Left renal pelvis (tissue), 4 donors: ENCODE data around the gene HTR6. TPM values are rescaled to one million over a fixed set of nuclear protein-coding genes. Genes with fewer than 3 reads are reported as not detected.
"Not testable (repeated sequence)": the region's sequence is repeated elsewhere in the genome, so short reads cannot be mapped to it uniquely, and the experiment has no call there.

Experiments
- DNase-seq, 4 donors: peaks; one replicate each; pipeline ENCODE4 v3.0.0-alpha.2; 2013; ENCODE audit warnings: low read depth in 4 of 4, low spot score in 3 of 4
- polyA plus RNA-seq, 4 donors: library from polyadenylated mRNA; unstranded; fragments of 120-200 nt; gene quantifications; one replicate each; pipeline ENCODE4 v1.2.1, GENCODE V29; 2013; ENCODE audit not compliant: insufficient read length in 4 of 4

Gene HTR6
- 1 to 10 TPM in 3 of 4 donors, not detected in 1; 1.4 to 2.0 (median 1.6) TPM for polyA plus RNA-seq

DNA sequence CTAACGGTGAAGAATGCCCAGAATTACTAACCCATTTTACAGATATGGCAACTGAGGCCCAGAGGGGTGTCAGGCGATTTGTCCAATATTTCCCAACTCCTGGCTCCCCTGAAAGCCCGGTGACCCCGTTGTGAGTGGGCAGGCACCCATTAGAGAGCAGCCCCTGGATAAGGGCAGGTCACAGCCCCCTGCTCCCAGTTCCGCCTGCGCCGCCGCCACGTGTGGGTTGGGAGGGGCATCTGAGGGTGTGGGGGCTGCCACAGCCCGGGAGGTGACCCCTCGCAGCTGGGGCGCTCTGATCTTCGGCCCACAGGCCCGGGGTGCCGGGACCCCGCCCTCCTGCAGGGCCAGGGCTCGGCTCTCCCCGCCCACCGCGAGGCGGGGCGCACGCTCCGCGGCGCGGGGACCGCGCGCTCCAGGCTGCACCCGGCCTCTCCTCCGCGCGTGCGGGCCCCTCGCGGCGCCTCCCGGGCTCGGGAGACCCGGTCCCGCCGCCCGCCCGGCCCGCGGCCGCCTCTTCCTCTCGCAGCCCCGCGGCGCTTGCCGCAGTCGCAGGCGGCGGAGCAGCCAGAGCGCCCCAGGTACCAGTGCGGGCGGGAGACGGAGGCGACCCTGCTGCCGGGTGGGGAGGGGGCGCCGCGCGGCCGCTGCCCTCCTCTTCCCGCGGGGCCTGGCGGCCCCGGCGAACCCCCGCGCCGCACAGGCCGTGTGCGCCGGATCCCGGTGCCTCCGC is at the start of gene HTR6:
HTR6 (plus strand) TSS at position 423 of the 733 bp plus-strand sequence. CDS start 879 bp downstream, outside the sequence.
- no peak for DNase-seq

DNA sequence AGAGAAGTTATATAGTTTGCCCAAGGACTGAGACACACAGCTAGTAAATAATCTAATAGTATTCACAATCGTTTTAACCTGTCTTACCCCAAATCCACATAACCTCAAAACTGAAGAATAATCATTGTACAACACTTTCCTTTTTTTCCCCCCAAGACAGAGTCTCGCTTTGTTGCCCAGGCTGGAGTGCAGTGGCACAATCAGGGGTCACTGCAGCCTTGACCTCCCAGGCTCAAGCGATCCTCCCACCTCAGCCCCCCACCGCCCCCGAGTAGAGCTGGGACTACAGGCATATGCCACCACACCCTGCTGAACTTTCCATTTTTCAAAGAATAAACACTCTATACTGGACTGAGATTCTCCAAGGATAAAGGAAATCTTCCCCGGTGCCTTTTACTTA is 49.2 kb upstream of the HTR6 start:
- DNase-seq = no peak

- DNase-seq = no peak
These were observed 48.2 kb upstream of the HTR6 start for GRCh38 chr1:19616489-19616888.

- DNase-seq = no peak
These were observed 47.3 kb upstream of the HTR6 start for GRCh38 chr1:19617376-19617775.

GRCh38 chr1:19618428-19618827 is 46.2 kb upstream of the HTR6 start:
- no peak for DNase-seq

DNA sequence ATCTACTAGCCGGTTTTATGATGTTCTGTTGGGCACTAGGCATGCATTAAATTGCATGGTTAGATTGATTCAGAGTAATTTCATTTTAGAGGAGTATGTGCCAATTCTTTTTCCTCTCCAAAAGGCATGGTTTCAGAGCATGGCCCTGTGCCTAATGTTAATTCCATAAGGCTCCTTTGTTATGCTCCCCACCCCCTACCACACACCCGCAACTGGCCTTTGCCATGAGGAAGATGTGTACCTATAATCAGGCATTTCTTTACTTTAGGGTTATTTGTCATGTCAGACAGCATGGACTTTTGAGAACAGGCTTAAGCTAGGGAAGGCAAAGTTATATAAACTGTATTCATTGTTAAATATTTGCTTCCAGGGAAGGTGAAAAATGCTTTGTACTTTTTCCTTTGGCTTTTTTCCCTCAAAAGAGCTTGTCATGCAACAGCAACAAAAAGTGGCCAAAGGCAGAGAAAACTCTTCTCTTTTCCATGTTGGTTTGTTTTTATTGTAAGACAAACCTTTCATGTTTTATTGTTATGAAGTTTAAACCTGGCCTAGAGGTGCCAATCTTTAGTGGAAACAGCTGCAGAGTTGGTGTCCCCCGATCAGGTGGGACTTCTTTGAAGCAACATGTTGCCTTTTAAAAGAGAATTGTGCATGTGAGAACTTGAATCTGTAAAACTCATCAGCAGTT is 44.8 kb upstream of the HTR6 start:
- no peak for DNase-seq

GRCh38 chr1:19620786-19621185 is 43.9 kb upstream of the HTR6 start:
- no peak for DNase-seq

DNA sequence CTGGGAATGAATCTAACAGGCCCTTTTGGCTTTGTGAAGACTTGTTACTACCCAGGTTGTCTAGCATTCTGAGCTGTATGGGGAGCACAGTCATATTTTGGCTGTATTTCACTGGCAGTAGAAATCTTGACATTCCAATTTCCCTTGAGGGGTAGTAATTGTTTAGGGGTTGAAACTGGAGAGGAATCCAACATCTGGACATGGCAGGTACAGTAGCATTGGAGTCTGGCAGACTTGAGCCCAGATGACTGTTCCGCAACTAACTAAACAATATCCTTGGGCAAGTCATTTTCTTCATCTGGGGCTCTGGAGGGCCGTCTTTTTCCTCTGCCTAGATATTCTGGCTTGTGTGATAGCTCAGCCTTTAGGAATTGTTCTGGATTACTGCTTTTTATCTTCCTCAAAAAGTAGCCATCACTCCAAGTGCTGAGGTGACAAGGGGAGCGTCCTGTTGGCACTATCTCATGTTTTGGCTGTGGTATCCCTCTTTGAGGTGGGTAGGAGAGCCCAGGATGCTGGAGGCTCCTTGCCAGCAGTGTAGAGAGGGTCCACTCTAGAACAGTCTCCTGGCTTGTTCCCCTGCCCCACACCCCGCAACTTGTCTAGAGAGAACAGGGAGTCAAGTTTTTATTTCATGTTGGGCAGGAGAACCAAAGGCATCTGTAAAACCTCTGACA is 43.3 kb upstream of the HTR6 start:
- DNase-seq = no peak

GRCh38 chr1:19622204-19622603 is 42.5 kb upstream of the HTR6 start:
- DNase-seq = no peak

- DNase-seq = no peak
These were observed 41.2 kb upstream of the HTR6 start for GRCh38 chr1:19623523-19623922.

DNA sequence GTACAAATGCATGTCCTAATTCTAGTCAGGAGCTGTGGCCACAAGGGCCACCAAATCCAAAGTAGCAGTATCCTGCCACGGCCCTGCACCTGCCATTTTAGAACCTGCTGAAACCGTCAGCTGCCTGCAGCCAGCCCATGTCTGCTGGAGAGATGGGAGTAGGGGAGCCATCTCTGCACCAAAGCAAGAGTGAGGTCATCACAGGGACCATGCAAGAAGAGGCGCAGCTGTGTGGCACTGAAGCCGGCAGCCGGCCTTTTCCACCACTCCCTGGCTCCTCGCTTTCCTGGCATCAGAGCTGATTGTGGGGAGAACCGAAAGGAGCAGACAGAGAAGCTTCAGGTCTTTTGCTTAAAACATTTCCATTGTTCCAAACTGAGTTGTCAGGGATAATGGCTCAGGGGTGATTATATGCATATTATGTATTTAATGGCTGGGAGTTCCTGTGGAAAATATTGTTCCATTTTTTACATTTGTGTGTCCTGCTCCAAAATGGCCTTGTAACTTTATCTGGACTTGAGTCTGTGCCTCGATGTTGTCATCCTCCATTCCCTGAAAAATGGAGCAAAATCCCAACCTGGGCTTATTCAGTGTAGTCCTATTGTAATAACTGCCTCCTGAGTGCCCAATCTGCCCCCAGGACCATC is 39.3 kb upstream of the HTR6 start:
- no peak for DNase-seq

DNA sequence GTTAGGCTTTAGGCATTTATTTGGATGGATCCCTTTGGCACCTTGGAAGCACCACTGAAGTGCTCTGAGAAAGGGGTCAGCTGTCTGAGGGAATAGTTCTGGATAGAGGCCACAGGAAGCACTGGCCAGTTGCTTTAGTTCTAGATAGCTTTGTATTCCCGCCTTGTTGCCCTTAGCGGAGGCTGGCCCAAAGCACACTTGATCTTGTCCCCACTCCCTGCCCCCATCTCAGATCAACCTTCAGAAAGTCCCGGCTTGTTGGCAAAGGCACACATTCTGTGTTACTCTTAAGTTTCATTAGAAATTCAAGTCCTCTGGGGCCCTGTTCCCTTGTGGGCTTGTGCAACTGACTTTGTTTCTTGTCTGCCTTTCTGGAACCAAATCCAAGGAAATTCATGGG is 35.8 kb upstream of the HTR6 start:
- no peak for DNase-seq

- no peak for DNase-seq
These were observed 35.3 kb upstream of the HTR6 start for GRCh38 chr1:19629357-19629756.

GRCh38 chr1:19630192-19630591 is 34.5 kb upstream of the HTR6 start:
- not testable (repeated sequence) for DNase-seq

GRCh38 chr1:19630720-19631395 is 33.8 kb upstream of the HTR6 start:
- DNase-seq = no peak

GRCh38 chr1:19632211-19632610 is 32.5 kb upstream of the HTR6 start:
- DNase-seq = no peak

- no peak for DNase-seq
These were observed 31.6 kb upstream of the HTR6 start for GRCh38 chr1:19633106-19633505.

- DNase-seq = not testable (repeated sequence)
These were observed 29.6 kb upstream of the HTR6 start for GRCh38 chr1:19635064-19635463.

DNA sequence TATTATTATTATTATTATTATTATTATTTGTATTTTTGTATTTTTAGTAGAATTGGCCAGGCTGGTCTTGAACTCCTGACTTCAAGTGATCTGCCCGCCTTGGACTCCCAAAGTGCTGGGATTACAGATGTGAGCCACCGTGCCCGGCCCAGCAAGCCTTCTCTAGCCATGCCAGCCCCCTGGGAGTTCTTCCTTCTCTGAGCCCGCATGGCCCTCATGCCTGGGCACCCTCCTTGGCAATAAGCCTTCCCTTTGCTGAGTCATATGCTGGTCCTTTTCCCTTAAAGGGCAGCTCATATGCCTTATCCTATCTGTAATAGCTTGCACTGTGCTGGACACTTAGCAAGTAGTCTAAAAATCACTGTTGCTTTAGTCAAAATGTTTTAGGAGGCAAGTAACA is 29.0 kb upstream of the HTR6 start:
- no peak for DNase-seq

GRCh38 chr1:19636065-19636464 is 28.6 kb upstream of the HTR6 start:
- no peak for DNase-seq

- not testable (repeated sequence) for DNase-seq
These were observed 27.9 kb upstream of the HTR6 start for GRCh38 chr1:19636749-19637148.
